Measurements from ENCODE around the gene IGFBP6. TPM values are rescaled to one million over a fixed set of nuclear protein-coding genes. Genes with fewer than 3 reads are reported as not detected.

The IGFBP6 gene, protein sequence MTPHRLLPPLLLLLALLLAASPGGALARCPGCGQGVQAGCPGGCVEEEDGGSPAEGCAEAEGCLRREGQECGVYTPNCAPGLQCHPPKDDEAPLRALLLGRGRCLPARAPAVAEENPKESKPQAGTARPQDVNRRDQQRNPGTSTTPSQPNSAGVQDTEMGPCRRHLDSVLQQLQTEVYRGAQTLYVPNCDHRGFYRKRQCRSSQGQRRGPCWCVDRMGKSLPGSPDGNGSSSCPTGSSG
- 1 to 10 TPM; 1.8 to 1.9 TPM for total RNA-seq

DNA sequence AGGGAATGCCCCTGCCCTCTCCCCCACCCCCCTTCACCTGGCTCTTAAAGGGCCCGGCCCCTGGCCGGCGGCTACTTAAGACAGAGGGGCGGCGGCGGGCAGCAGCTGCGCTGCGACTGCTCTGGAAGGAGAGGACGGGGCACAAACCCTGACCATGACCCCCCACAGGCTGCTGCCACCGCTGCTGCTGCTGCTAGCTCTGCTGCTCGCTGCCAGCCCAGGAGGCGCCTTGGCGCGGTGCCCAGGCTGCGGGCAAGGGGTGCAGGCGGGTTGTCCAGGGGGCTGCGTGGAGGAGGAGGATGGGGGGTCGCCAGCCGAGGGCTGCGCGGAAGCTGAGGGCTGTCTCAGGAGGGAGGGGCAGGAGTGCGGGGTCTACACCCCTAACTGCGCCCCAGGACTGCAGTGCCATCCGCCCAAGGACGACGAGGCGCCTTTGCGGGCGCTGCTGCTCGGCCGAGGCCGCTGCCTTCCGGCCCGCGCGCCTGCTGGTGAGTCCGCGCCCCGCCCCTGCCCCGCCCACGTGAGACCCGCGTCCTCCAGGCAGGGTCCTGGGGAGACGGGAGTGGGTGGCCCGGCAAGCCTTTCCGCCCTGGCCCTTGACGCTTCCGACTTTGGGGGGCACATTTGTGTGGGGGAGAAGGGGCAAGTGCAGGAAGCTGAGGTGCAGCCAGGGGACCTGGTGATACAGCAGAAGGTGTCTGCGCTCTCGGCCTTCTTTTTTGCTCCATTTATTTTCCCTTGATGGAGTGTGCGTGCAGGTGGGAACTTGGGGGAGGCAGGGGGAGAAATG, at the start of gene IGFBP6:
Gene IGFBP6 (plus strand): TSS at position 104 of the 790 bp plus-strand sequence. CDS start 51 bp downstream, at position 155.
- POLR2A ChIA-PET = interaction anchor here (1.0 to 3.2 kb wide), 2 partner anchors 19 to 44 kb away, joined by 3 to 19 read pairs; partner anchors contain the start of gene SPRYD3
- CTCF ChIA-PET = interaction anchor here (0.8 to 7.6 kb wide), 8 partner anchors 15 to 111 kb away, joined by 3 to 179 read pairs (median 12); partner anchors contain the start of gene SPRYD3

DNA sequence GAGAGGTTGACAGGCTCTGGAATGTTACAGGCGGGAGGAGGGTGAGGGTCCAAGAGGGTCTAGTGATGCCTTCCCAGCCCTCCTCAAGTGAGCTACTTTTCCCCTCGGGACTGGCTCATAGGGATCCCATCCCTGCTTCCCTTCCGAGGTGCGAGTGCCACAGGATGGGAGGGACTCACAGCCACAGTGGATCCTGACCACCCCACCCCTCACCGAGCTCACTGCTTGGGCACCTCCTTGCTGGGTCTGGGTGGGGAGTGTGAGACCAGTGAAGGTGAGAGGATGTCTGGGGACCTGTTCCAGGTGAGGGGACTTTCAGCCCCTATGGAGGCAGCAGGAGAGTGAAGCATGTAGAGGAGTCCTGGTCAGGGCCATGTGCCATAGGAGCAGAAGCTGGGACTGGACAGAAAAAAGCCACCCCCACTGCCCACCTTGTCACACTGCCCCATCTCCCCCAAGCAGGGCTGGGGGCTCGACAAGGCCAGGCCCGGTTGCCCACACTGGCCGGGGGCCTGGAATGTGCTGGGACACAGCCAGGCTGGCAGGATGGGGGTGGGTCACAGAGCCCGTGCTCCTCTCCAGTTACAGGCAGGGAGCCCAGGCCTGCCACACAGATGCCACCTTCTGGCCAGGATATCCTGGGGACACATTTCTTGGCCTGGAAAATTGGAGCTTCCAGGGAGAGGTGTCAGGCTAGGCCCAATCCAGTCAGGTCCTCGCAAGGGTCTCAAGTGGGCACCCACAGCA, 49.3 kb upstream of the IGFBP6 start:
- ChIA-PET CTCF (interaction anchor here (1.0 to 3.6 kb wide), 12 partner anchors 8 to 112 kb away, joined by 3 to 17 read pairs (median 6); partner anchors contain the start of genes IGFBP6 and SPRYD3), POLR2A (interaction anchor here (0.6 kb wide), 2 partner anchors 19 to 1306 kb away, joined by 4 to 5 read pairs; no protein-coding TSS in a partner anchor)

- CTCF ChIA-PET = interaction anchor here (1.1 to 3.6 kb wide), 7 partner anchors 12 to 112 kb away, joined by 3 to 17 read pairs (median 6); partner anchors contain the start of gene IGFBP6
- POLR2A ChIA-PET = interaction anchor here (0.6 kb wide), 1 partner anchor 19 kb away, joined by 5 read pairs; no protein-coding TSS in a partner anchor
These were observed 48.6 kb upstream of the IGFBP6 start for GRCh38 chr12:53048780-53049401.

GRCh38 chr12:53049571-53050318, 47.7 kb upstream of the IGFBP6 start, which contains the start of gene TNS2:
Gene TNS2 (plus strand): TSS chr12:53050065. CDS start chr12:53050186, 121 bp downstream.
- ChIA-PET POLR2A (no interaction called here), CTCF (interaction anchor here (3.1 to 7.5 kb wide), 2 partner anchors 16 kb away, joined by 15 to 56 read pairs; no protein-coding TSS in a partner anchor)

GRCh38 chr12:53050426-53051057, 46.9 kb upstream of the IGFBP6 start:
- CTCF ChIA-PET = interaction anchor here (7.5 kb wide), 1 partner anchor 16 kb away, joined by 56 read pairs; no protein-coding TSS in a partner anchor
- POLR2A ChIA-PET = no interaction called here

DNA sequence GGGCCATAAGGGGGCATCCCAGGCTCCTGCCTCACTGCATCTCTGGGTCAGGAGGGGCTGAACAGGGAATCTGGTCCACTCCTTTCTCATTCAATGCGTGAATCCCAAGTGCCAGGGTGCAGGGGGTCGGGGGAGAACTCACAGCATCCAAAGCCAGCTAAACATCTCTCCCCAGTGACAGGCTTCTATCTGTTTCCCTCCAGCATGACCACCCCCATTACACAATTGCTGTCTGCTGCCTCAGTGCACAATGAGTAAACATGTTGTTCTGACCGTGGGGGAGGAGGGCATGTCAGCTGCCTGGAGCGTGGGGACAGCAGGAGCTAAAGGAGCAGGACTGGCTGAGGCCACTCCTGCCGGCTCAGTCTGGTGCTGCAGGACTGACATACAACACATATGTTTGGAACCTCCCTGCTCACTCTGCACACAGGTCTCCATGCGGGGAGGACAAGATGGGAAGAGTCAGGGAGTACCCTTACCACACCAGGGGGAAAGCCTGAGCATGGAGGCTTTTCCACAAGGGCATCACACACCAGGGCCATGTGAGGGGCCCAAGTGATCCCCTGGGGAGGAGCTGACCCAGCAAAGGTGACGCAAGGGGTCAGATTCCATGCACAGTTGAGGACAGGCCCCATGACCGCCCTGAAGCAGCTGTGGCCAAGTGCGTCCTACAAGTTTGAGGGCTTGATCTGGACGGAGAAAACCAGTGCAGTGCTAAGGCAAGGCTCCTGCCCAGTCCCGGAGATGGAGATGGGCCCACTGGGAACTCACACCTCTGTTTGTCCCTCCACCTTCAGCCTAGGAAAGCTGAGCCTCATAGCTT, 46.2 kb upstream of the IGFBP6 start:
- POLR2A ChIA-PET = no interaction called here
- CTCF ChIA-PET = interaction anchor here (0.6 to 7.5 kb wide), 3 partner anchors 12 to 265 kb away, joined by 3 to 56 read pairs (median 3); no protein-coding TSS in a partner anchor

DNA sequence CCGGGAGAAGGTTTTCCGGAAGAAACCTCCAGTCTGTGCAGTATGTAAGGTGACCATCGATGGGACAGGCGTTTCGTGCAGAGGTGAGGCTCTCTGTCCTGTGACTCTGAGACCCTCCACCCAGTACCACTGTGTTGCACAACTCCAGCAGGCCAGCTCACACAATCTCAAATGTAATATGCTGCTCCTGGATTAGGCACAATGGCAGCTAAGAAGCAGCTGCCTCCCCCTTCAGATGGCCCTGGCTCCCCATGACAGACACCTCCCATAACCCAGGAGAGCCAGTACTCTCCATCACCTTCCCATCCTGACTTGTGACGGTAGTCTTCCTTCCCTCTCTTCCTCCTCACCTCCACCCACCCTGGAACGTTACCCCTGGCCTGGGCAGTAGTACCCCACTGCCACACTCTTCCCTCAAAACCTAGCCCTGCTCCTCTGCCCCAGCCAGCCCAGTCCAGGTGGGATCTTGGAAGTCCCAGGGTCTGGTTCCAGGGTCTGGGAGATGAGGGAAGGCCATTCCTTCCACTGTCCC, 45.5 kb upstream of the IGFBP6 start:
- POLR2A ChIA-PET = no interaction called here

DNA sequence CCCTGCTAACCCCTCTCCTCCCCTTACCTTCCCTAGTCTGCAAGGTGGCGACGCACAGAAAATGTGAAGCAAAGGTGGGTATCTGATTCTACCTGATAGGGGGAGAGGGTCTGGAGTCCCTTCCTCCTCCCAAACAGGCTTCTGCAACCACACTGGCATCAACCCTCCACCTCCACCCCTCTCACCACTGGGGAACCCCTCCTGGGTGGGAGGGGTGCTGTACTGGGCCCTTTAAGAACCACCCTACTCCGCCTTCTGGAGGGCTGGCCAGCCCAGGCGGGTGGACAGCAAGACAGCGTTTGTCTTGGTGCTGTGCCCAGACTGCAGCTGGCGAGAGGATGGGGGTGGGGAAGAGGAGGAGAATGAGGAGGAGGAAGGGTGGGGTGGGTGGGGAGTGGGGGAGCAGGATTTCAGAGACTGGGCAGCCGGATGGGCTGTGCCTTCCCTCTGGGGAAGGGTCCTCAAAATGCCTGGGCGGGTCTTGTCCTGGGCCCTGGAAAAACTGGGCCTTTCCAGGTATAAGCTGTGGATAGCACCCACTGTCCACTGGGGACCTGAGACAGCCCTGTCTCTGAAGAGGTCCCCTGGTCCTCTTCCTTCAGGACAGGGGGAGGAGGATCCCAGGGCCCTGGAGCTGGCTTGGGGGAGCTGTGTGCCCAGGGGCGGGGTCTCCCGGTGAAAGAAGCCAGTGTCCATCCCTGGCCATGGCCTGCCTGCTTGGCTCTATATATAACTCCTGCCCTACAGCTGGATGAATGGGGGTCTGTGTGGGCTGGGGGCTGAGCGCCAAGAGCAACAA, 44.8 kb upstream of the IGFBP6 start:
- POLR2A ChIA-PET = no interaction called here

More for the DNA sequence above, 45.5 kb upstream of the IGFBP6 start:
- CTCF ChIA-PET = interaction anchor here (0.9 to 7.5 kb wide), 2 partner anchors 13 to 14 kb away, joined by 3 to 56 read pairs; no protein-coding TSS in a partner anchor

DNA sequence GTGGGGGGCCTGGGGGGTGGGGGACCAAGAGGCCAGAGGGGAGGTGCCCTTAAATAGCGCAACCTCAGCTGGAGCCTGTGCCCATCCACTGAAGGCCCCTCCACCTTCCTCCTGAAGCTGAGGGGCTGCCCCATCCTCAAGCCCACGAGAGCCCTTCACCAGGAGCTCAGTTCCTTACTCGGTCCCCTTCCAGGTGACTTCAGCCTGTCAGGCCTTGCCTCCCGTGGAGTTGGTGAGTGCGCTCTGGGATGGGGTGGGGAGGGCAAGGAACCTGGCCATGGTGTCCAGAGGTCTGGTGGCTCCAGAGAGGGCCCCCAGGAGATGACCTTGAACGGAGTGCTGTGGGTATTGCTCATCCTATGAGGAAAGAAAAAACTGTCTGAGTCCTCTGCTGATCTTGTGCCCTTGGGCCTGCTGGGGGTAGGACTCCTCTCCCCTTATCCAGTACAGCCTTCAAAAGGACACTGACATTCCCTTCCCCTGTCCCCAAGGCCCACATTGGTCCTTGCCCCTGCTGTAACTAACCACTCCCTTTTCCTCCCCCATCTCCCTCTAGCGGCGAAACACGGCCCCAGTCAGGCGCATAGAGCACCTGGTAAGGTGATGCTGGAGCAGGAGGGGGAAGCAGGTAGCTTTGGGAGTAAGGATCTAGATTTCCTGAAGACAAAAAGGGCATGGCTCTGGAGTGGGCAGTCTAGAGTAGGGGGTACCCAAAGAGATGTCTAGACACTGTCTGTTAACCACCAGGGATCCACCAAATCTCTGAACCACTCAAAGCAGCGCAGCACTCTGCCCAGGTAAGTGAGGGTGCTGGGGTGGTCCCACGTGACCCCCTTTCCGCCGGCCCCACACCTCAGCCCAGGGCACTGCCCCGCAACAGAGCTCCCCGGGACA, 44.0 kb upstream of the IGFBP6 start:
- ChIA-PET CTCF (interaction anchor here (0.7 to 7.5 kb wide), 10 partner anchors 9 to 303 kb away, joined by 3 to 56 read pairs (median 6); partner anchors contain the start of genes EIF4B, SOAT2 and SPRYD3), POLR2A (interaction anchor here (0.6 to 2.1 kb wide), 4 partner anchors 25 to 128 kb away, joined by 3 to 8 read pairs (median 6); partner anchors contain the start of genes CSAD and SPRYD3)

More for the DNA sequence above, 44.8 kb upstream of the IGFBP6 start:
- CTCF ChIA-PET = interaction anchor here (0.7 to 7.5 kb wide), 6 partner anchors 14 to 50 kb away, joined by 3 to 56 read pairs (median 11); partner anchors contain the start of genes EIF4B, SOAT2 and SPRYD3

- ChIA-PET CTCF (interaction anchor here (0.5 to 7.5 kb wide), 12 partner anchors 10 to 416 kb away, joined by 3 to 56 read pairs (median 5); partner anchors contain the start of genes EIF4B, SOAT2 and SPRYD3), POLR2A (interaction anchor here (0.6 to 2.1 kb wide), 4 partner anchors 24 to 127 kb away, joined by 3 to 8 read pairs (median 6); partner anchors contain the start of genes CSAD and SPRYD3)
These were observed 43.2 kb upstream of the IGFBP6 start for GRCh38 chr12:53054112-53054878.

DNA sequence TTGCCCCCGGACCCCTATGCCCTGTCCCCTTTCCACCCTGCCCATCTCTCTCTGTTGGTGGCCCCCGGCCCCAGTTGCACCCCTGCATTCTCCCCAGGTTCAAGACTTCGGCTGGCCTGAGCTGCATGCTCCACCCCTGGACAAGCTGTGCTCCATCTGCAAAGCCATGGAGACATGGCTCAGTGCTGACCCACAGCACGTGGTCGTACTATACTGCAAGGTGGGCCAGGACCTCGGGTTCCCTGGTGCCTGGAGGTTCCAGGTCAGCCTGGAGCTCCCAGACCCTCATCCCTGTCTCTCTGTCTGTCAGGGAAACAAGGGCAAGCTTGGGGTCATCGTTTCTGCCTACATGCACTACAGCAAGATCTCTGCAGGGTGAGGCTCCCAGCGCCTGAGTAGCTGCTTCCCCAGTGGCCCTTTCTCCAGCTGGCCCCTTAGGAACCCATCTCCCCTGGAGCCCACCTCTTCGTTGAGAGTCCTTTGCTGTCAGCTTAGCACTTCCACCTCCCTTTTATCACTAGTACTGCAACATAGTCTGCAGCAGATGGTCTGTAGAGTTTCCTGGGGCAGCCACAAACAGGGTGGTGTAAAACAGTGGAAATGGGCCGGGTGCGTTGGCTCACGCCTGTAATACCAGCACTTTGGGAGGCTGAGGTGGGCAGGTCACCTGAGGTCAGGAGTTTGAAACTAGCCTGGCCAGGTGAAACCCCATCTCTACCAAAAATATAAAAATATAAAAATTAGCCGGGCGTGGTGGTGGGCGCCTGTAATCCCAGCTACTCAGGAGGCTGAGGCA, 41.8 kb upstream of the IGFBP6 start:
- CTCF ChIA-PET = interaction anchor here (0.9 to 7.5 kb wide), 3 partner anchors 9 to 44 kb away, joined by 3 to 56 read pairs (median 10); no protein-coding TSS in a partner anchor
- POLR2A ChIA-PET = interaction anchor here (0.6 to 1.6 kb wide), 2 partner anchors 16 to 198 kb away, joined by 4 to 5 read pairs; no protein-coding TSS in a partner anchor

DNA sequence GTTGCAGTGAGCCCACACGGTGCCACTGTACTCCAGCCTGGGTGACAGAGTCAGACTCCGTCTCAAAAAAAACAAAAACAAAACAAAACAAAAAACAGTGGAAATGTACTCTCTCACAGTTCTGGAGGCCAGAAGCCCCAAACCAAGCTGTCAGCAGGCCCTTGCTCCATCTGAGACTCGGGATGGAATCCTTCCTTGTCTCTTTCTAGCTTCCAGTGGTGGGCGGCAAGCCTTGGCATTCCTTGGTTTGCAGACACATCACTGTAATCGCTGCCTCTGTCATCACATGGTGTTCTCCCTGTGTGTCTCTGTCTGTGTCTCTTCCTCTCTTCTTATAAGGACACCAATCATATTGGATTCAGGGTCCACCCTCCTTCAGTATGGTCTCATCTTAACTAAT, 41.2 kb upstream of the IGFBP6 start:
- POLR2A ChIA-PET = interaction anchor here (1.6 kb wide), 1 partner anchor 15 kb away, joined by 4 read pairs; no protein-coding TSS in a partner anchor

More for the DNA sequence above, 41.2 kb upstream of the IGFBP6 start:
- CTCF ChIA-PET = interaction anchor here (2.8 to 7.5 kb wide), 2 partner anchors 9 to 10 kb away, joined by 10 to 56 read pairs; no protein-coding TSS in a partner anchor

Measured in activated CD8-positive, alpha-beta memory T cell treated with anti-CD3 and anti-CD28 coated beads for 36 hours (primary cell).